Caco-2 (cell line): ENCODE results near the gene RNU1-3. TPM values are rescaled to one million over a fixed set of nuclear protein-coding genes. Genes with fewer than 3 reads are reported as not detected.
"Not testable (repeated sequence)": the region's sequence is repeated elsewhere in the genome, so short reads cannot be mapped to it uniquely, and the experiment has no call there.

Experiments used
- BruUV-seq: library from RNA; stranded (reverse); fragments of 400-500 nt; replicated peaks from 2 replicates; lab custom pipeline; 2021; lab: Mats Ljungman, UMichigan
- CTCF ChIA-PET: fragments of 300-600 bp; sonication (Branson Sonifier 250); formaldehyde crosslinking; loops from one replicate; lab custom pipeline; 2022; ENCODE audit warnings: antibody characterized with exemption; lab: Charles Lee
- POLR2A ChIA-PET: fragments of 300-600 bp; sonication (Branson Sonifier 250); formaldehyde crosslinking; loops from one replicate; lab custom pipeline; 2022; ENCODE audit warnings: antibody characterized with exemption; lab: Charles Lee
- DNase-seq, 2 experiments: peaks; one replicate each; pipeline versions ENCODE4 v3.0.0 to v3.0.0-alpha.2; 2020 to 2022
- H3K27me3 ChIP-seq: replicated peaks from 2 replicates; pipeline ENCODE4 v1.6.0; 2011; ENCODE audit warnings: low read length; ENCODE audit not compliant: control insufficient read depth, insufficient read depth
- H3K36me3 ChIP-seq: 2 replicates; pipeline ENCODE4 v1.5.1; 2011; ENCODE audit warnings: low read length; ENCODE audit not compliant: control insufficient read depth, insufficient read depth
- H3K4me1 ChIP-seq: fragments of 250-450 bp; sonication (Bioruptor Pico); 2 replicates; pipeline ENCODE4 v1.5.1; 2020; ENCODE audit warnings: mild to moderate bottlenecking
- H3K4me3 ChIP-seq: 2 replicates; pipeline ENCODE4 v1.5.1; 2011; ENCODE audit warnings: low read depth, mild to moderate bottlenecking, control low read depth, low read length
- H3K9me3 ChIP-seq: fragments of 250-450 bp; sonication (Bioruptor Pico); 2 replicates; pipeline ENCODE4 v1.5.1; 2020; ENCODE audit warnings: mild to moderate bottlenecking, moderate library complexity
- H3K27ac Mint-ChIP-seq: one replicate; pipeline ENCODE4 v1.8.0; 2022; ENCODE audit warnings: mixed read lengths; ENCODE audit not compliant: unreplicated experiment
- H3K27me3 Mint-ChIP-seq: one replicate; pipeline ENCODE4 v1.8.0; 2022; ENCODE audit warnings: mixed read lengths; ENCODE audit not compliant: insufficient read depth, unreplicated experiment
- H3K36me3 Mint-ChIP-seq: one replicate; pipeline ENCODE4 v1.8.0; 2022; ENCODE audit warnings: mild to moderate bottlenecking, mixed read lengths; ENCODE audit not compliant: insufficient read depth, unreplicated experiment
- H3K4me1 Mint-ChIP-seq: one replicate; pipeline ENCODE4 v1.8.0; 2022; ENCODE audit warnings: low read depth, mixed read lengths; ENCODE audit not compliant: unreplicated experiment
- H3K4me3 Mint-ChIP-seq: one replicate; pipeline ENCODE4 v1.8.0; 2022; ENCODE audit warnings: mild to moderate bottlenecking, moderate library complexity, mixed read lengths; ENCODE audit not compliant: unreplicated experiment
- H3K9me3 Mint-ChIP-seq: one replicate; pipeline ENCODE4 v1.8.0; 2022; ENCODE audit warnings: mixed read lengths; ENCODE audit not compliant: unreplicated experiment
- intact Hi-C: fragments of 100-400 bp; cut with micrococcal nuclease; formaldehyde crosslinking; loops from one replicate; pipeline ENCODE4 v1.10.0; 2022; ENCODE audit not compliant: unreplicated experiment
- total RNA-seq: library from RNA; stranded (reverse); gene quantifications from 2 replicates; pipeline ENCODE4 v1.2.3, GENCODE V29; 2022

RNU1-3 gene
- total RNA-seq, 1 experiment from 2014 or later: 1,622 TPM

GRCh38 chr1:16685445-16686371 is 19.0 kb upstream of the RNU1-3 start:
- intact Hi-C loops, H3K4me3 Mint-ChIP-seq, H3K27me3 Mint-ChIP-seq, H3K27me3 ChIP-seq, H3K4me1 ChIP-seq, H3K9me3 Mint-ChIP-seq, H3K9me3 ChIP-seq, H3K27ac Mint-ChIP-seq, H3K4me1 Mint-ChIP-seq, H3K4me3 ChIP-seq, CTCF ChIA-PET, H3K36me3 Mint-ChIP-seq, H3K36me3 ChIP-seq, BruUV-seq, DNase-seq, POLR2A ChIA-PET: not testable (repeated sequence)

- H3K27me3 ChIP-seq, H3K9me3 ChIP-seq, POLR2A ChIA-PET, CTCF ChIA-PET, H3K4me3 Mint-ChIP-seq, DNase-seq, H3K36me3 Mint-ChIP-seq, H3K27me3 Mint-ChIP-seq, H3K9me3 Mint-ChIP-seq, H3K4me1 Mint-ChIP-seq, H3K36me3 ChIP-seq, H3K4me3 ChIP-seq, H3K4me1 ChIP-seq, H3K27ac Mint-ChIP-seq, intact Hi-C loops: not testable (repeated sequence)
- BruUV-seq: TSS peak; percentile 57
Measured at GRCh38 chr1:16684738-16685337, 18.1 kb upstream of the RNU1-3 start.

GRCh38 chr1:16684152-16684551 is 17.4 kb upstream of the RNU1-3 start:
- H3K36me3 ChIP-seq, H3K9me3 ChIP-seq, H3K27ac Mint-ChIP-seq, H3K27me3 Mint-ChIP-seq, H3K4me3 ChIP-seq, H3K4me1 Mint-ChIP-seq, DNase-seq, H3K27me3 ChIP-seq, BruUV-seq, H3K4me1 ChIP-seq, H3K36me3 Mint-ChIP-seq, H3K4me3 Mint-ChIP-seq, intact Hi-C loops, CTCF ChIA-PET, H3K9me3 Mint-ChIP-seq, POLR2A ChIA-PET: not testable (repeated sequence)

- BruUV-seq, H3K9me3 Mint-ChIP-seq, H3K4me1 Mint-ChIP-seq: not testable (repeated sequence)
Measured at GRCh38 chr1:16682803-16683202, 16.1 kb upstream of the RNU1-3 start.

GRCh38 chr1:16680366-16680765 is 13.6 kb upstream of the RNU1-3 start:
- not testable (repeated sequence) for H3K4me3 Mint-ChIP-seq, BruUV-seq

More at GRCh38 chr1:16682803-16683202, 16.1 kb upstream of the RNU1-3 start:
- DNase-seq, H3K9me3 ChIP-seq, H3K27ac Mint-ChIP-seq, CTCF ChIA-PET, H3K27me3 Mint-ChIP-seq, H3K36me3 Mint-ChIP-seq, POLR2A ChIA-PET, H3K27me3 ChIP-seq, intact Hi-C loops, H3K4me3 Mint-ChIP-seq, H3K4me3 ChIP-seq, H3K36me3 ChIP-seq, H3K4me1 ChIP-seq: not testable (repeated sequence)

More at GRCh38 chr1:16680366-16680765, 13.6 kb upstream of the RNU1-3 start:
- H3K9me3 ChIP-seq, H3K9me3 Mint-ChIP-seq, DNase-seq, H3K4me1 Mint-ChIP-seq, H3K4me3 ChIP-seq, H3K27me3 Mint-ChIP-seq, H3K36me3 ChIP-seq, intact Hi-C loops, H3K36me3 Mint-ChIP-seq, CTCF ChIA-PET, POLR2A ChIA-PET, H3K27me3 ChIP-seq, H3K27ac Mint-ChIP-seq, H3K4me1 ChIP-seq: not testable (repeated sequence)
